Measurements from ENCODE around the gene SHH. TPM values are rescaled to one million over a fixed set of nuclear protein-coding genes. Genes with fewer than 3 reads are reported as not detected.

Gene SHH
- total and polyA plus RNA-seq, 9 donors, result 0.33 to 0.48 TPM; not detected in 7

DNA sequence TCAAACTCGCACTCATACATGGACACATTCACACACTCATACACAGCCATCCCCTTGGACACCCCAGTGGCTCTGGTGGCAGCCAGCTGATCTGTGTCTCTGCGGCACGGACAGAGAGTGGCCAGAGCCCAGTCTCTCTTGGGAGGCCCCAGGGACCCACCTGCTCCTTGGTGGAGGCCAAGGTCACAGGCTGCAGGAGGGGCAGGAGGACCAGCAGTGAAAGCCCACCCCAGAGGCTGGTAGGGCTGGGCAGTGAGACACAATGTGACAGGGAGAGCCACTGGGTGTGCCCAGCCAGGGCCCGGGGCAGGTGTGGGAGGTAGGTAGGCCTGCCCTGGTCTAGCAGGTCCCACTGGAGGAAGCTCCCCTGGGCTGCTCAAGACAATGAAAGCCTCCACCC is 18.5 kb downstream of the SHH start:
- no peak overlapping the region for H3K4me3 ChIP-seq
- WGBS, 3 donors, result 62 to 82% (median 70%) methylated on average over 4 of the region's 4 CpGs
- no peak for DNase-seq
- no peaks in the 10 kb centered on the region for H3K36me3 ChIP-seq
- H3K4me1 ChIP-seq (ENCODE audit: insufficient read depth), result no peaks in the 10 kb centered on the region
- H3K9me3 ChIP-seq, result no peaks in the 10 kb centered on the region
- H3K27me3 ChIP-seq, result no peaks in the 10 kb centered on the region
- H3K27ac ChIP-seq, result no peak overlapping the region
- no peak for TF ChIP-seq EP300 (IDR thresholded peaks at IDR 0.05)
- TF ChIP-seq, protein P1, sequence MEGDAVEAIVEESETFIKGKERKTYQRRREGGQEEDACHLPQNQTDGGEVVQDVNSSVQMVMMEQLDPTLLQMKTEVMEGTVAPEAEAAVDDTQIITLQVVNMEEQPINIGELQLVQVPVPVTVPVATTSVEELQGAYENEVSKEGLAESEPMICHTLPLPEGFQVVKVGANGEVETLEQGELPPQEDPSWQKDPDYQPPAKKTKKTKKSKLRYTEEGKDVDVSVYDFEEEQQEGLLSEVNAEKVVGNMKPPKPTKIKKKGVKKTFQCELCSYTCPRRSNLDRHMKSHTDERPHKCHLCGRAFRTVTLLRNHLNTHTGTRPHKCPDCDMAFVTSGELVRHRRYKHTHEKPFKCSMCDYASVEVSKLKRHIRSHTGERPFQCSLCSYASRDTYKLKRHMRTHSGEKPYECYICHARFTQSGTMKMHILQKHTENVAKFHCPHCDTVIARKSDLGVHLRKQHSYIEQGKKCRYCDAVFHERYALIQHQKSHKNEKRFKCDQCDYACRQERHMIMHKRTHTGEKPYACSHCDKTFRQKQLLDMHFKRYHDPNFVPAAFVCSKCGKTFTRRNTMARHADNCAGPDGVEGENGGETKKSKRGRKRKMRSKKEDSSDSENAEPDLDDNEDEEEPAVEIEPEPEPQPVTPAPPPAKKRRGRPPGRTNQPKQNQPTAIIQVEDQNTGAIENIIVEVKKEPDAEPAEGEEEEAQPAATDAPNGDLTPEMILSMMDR (IDR thresholded peaks at IDR 0.05), result no peak
- TF ChIP-seq POLR2A (IDR thresholded peaks at IDR 0.05), result no peak
- intact Hi-C loops (cut with DNase I), result loop anchor here in 2 of 4 donors (10.0 kb wide), 2 partner anchors 971 to 1031 kb away; no protein-coding TSS in a partner anchor

DNA sequence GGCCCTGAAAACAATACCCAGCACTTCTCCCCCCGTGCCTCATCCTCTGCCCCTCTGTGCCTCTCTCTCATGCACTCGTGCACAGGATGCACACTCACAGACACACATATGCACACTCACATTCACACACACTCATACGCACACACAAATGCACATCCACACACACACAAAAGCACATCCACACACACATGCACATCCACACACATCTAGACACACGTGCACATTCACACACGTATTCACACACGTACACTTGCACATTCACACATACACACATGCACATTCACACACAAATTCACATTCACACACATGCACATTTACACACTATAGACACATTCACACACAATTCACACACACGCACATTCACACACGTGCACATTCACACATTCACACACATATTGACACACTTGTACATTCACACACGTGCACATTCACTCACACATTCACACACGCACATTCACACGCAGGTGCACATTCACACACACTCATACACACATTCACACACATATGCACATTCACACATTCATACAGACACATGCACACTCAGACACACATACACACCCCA is 19.2 kb downstream of the SHH start:
- Histone ChIP-seq H3K9me3 (no peaks in the 10 kb centered on the region), H3K27me3 (no peaks in the 10 kb centered on the region), H3K4me3 (no peak overlapping the region), H3K27ac (no peak overlapping the region), H3K36me3 (no peaks in the 10 kb centered on the region), H3K4me1 (ENCODE audit: insufficient read depth) (no peaks in the 10 kb centered on the region)
- intact Hi-C loops (cut with DNase I), result loop anchor here in 2 of 4 donors (10.0 kb wide), 2 partner anchors 972 to 1032 kb away; no protein-coding TSS in a partner anchor
- WGBS, 3 donors, result 83 to 85% (median 84%) methylated on average over 11 of the region's 11 CpGs
- TF ChIP-seq EP300 (IDR thresholded peaks at IDR 0.05) (no peak), POLR2A (IDR thresholded peaks at IDR 0.05) (no peak)
- TF ChIP-seq, protein P1 (IDR thresholded peaks at IDR 0.05), result no peak
- DNase-seq, result no peak

DNA sequence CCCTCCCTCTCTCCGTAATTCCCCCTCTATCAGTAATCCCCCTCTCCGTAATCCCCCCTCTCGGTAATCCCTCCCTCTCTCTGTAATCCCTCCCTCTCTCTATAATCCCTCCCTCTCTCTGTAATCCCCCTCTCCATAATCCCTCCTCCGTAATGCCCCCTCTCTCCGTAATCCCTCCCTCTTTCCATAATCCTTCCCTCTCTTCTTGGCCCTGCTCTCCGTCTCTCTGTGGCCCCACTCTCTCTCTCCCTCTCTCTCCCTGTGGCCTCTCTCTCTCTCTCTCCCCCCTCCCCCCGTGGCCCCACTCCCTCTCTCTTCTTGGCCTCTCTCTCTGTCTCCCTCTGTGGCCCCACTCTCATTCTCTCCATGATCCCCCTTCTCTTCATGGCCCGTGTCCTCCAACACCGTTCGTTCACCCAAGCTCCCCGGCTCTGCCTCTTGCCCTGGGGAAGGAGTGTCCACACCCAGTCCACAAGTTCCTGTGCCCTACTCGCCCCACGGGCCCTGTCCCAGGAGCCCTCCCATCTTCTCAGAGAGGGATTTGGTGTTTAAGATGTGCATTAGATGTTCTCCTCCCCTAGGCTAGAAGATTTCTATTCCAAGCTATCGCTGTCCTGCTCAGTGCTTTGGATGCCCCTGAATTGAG is 19.8 kb downstream of the SHH start:
- Histone ChIP-seq H3K27me3 (no peaks in the 10 kb centered on the region), H3K4me3 (no peak overlapping the region), H3K9me3 (no peaks in the 10 kb centered on the region), H3K36me3 (no peaks in the 10 kb centered on the region), H3K27ac (no peak overlapping the region), H3K4me1 (ENCODE audit: insufficient read depth) (no peaks in the 10 kb centered on the region)
- TF ChIP-seq POLR2A (IDR thresholded peaks at IDR 0.05), result no peak
- TF ChIP-seq, protein P1 (IDR thresholded peaks at IDR 0.05), result no peak
- no peak for TF ChIP-seq EP300 (IDR thresholded peaks at IDR 0.05)
- WGBS, 3 donors, result 88 to 91% (median 89%) methylated on average over 12 to 14 of the region's 14 CpGs
- DNase-seq, result no peak
- intact Hi-C loops (cut with DNase I), result loop anchor here in 2 of 4 donors (10.0 kb wide), 2 partner anchors 972 to 1032 kb away; no protein-coding TSS in a partner anchor

DNA sequence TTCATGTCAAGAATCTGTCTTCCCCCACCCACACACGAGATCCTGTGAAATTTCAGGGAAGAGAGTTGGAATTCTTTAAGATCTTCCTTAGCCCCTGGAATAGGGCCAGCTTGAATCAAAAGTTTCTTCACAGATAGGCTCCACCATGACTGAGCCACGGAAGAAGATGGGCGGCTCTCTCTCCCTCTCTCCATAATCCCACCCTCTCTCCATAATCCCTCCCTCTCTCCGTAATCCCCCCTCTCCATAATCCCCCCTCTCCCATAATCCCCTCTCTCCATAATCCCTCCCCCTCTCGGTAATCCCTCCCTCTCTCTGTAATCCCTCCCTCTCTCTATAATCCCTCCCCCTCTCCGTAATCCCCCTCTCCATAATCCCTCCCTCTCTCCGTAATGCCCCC is 20.4 kb downstream of the SHH start:
- TF ChIP-seq, protein P1 (IDR thresholded peaks at IDR 0.05), result no peak
- TF ChIP-seq EP300 (IDR thresholded peaks at IDR 0.05) (no peak), POLR2A (IDR thresholded peaks at IDR 0.05) (no peak)
- Histone ChIP-seq H3K27me3 (no peaks in the 10 kb centered on the region), H3K9me3 (no peaks in the 10 kb centered on the region), H3K27ac (no peak overlapping the region), H3K4me1 (ENCODE audit: insufficient read depth) (no peaks in the 10 kb centered on the region), H3K4me3 (no peak overlapping the region), H3K36me3 (no peaks in the 10 kb centered on the region)
- no peak for DNase-seq
- WGBS, 3 donors, result 64 to 70% (median 68%) methylated on average over 6 of the region's 7 CpGs
- intact Hi-C loops (cut with DNase I), result loop anchor here in 2 of 4 donors (10.0 kb wide), 2 partner anchors 973 to 1033 kb away; no protein-coding TSS in a partner anchor
